C4-2B (cell line): ENCODE data around the gene ARHGAP15.
A peak's percentile ranks its signal among the peaks of the same experiment; 100 is the strongest.

Source experiments
- ZFX ChIP-seq: fragments of 450-650 bp; IDR thresholded peaks from 2 replicates; pipeline ENCODE4 v1.6.1; 2017
- TF ChIP-seq, protein P1 (sequence below): fragments of 450-650 bp; conservative IDR thresholded peaks from 2 replicates; pipeline ENCODE4 v1.5.1; 2017; ENCODE audit warnings: mild to moderate bottlenecking

DNA sequence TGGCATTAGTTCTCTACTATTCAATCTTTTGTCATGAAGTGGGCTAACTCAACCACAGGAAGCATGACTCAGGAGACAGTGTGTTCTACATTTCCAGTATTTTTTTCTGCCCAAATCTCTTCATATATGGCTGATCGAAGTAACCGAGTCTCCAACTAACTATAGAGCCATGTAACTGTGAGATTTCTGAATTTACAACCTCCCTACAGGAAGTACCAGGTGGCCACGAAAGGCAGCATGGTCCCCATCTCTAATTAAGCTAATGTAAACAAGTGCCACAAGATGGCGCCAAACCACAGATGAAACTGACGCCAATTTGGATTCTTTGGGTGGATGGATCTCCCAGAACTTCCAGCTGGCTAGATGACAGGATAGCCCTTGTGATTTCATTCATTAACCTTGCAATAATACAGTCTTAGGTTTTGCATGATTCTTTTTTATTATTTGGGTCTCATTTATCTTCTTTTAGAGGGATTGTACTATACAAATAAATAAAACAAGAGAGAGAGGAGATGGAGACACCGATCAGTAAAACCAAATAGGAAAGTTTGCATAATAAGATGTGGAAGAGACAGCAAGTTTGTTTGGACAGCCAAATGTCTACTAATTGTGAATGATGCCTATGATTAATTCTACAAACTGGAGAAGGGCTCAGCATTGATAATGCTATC is 18.3 kb upstream of the ARHGAP15 start:
- TF ChIP-seq, protein P1, sequence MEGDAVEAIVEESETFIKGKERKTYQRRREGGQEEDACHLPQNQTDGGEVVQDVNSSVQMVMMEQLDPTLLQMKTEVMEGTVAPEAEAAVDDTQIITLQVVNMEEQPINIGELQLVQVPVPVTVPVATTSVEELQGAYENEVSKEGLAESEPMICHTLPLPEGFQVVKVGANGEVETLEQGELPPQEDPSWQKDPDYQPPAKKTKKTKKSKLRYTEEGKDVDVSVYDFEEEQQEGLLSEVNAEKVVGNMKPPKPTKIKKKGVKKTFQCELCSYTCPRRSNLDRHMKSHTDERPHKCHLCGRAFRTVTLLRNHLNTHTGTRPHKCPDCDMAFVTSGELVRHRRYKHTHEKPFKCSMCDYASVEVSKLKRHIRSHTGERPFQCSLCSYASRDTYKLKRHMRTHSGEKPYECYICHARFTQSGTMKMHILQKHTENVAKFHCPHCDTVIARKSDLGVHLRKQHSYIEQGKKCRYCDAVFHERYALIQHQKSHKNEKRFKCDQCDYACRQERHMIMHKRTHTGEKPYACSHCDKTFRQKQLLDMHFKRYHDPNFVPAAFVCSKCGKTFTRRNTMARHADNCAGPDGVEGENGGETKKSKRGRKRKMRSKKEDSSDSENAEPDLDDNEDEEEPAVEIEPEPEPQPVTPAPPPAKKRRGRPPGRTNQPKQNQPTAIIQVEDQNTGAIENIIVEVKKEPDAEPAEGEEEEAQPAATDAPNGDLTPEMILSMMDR, result peak; percentile 78
- TF ChIP-seq ZFX, result no peak
